ENCODE data around the gene PALLD.

DNA sequence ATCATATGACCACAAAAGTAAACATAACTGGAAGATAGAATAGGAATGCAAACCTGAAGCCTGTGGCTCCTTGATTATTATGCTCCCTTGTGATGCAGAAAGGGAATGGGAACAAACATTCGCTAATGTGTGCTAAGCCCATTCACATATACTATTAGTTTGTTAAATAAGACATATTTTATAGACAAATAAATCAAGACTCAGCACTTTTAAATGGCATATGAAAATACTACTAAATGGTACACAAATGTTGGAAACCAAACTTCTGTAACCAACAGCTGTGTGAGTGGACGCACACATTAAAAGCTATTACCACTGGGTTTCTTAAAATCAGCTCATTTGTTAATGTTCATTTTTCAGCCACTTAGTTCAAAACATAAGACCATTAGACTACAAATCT is 417.2 kb downstream of the PALLD start:
- TF ChIP-seq, protein P1, sequence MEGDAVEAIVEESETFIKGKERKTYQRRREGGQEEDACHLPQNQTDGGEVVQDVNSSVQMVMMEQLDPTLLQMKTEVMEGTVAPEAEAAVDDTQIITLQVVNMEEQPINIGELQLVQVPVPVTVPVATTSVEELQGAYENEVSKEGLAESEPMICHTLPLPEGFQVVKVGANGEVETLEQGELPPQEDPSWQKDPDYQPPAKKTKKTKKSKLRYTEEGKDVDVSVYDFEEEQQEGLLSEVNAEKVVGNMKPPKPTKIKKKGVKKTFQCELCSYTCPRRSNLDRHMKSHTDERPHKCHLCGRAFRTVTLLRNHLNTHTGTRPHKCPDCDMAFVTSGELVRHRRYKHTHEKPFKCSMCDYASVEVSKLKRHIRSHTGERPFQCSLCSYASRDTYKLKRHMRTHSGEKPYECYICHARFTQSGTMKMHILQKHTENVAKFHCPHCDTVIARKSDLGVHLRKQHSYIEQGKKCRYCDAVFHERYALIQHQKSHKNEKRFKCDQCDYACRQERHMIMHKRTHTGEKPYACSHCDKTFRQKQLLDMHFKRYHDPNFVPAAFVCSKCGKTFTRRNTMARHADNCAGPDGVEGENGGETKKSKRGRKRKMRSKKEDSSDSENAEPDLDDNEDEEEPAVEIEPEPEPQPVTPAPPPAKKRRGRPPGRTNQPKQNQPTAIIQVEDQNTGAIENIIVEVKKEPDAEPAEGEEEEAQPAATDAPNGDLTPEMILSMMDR (IDR thresholded peaks at IDR 0.05): no peak
- no peak for TF ChIP-seq EZH2phosphoT487 (IDR thresholded peaks at IDR 0.05)
